Calu3 (cell line): ENCODE measurements around the gene ARPC4. TPM values are rescaled to one million over a fixed set of nuclear protein-coding genes. Genes with fewer than 3 reads are reported as not detected.
A peak's percentile ranks its signal among the peaks of the same experiment; 100 is the strongest.

Source experiments
- BruUV-seq: library from RNA; stranded (reverse); fragments of 400-500 nt; replicated peaks from 2 replicates; lab custom pipeline; 2021; lab: Mats Ljungman, UMichigan
- CTCF ChIA-PET: fragments of 300-600 bp; sonication (Branson Sonifier 250); formaldehyde crosslinking; loops from one replicate; lab custom pipeline; 2022; ENCODE audit warnings: antibody characterized with exemption; lab: Charles Lee
- DNase-seq: peaks from one replicate; pipeline ENCODE4 v3.0.0; 2022
- H3K27ac Mint-ChIP-seq: one replicate; pipeline ENCODE4 v1.8.0; 2022; ENCODE audit warnings: mixed read lengths; ENCODE audit not compliant: unreplicated experiment
- H3K27me3 Mint-ChIP-seq: one replicate; pipeline ENCODE4 v1.8.0; 2022; ENCODE audit warnings: mixed read lengths; ENCODE audit not compliant: unreplicated experiment
- H3K36me3 Mint-ChIP-seq: one replicate; pipeline ENCODE4 v1.8.0; 2022; ENCODE audit warnings: mild to moderate bottlenecking, moderate library complexity, mixed read lengths; ENCODE audit not compliant: insufficient read depth, unreplicated experiment
- H3K4me1 Mint-ChIP-seq: one replicate; pipeline ENCODE4 v1.8.0; 2022; ENCODE audit warnings: mild to moderate bottlenecking, low read depth, mixed read lengths; ENCODE audit not compliant: unreplicated experiment
- H3K4me3 Mint-ChIP-seq: one replicate; pipeline ENCODE4 v1.8.0; 2022; ENCODE audit warnings: mild to moderate bottlenecking, low read depth, moderate library complexity, mixed read lengths; ENCODE audit not compliant: unreplicated experiment
- H3K9me3 Mint-ChIP-seq: one replicate; pipeline ENCODE4 v1.8.0; 2022; ENCODE audit warnings: low read depth, mixed read lengths; ENCODE audit not compliant: unreplicated experiment
- CTCF ChIP-seq: fragments of 200-600 bp; IDR thresholded peaks from one replicate; pipeline ENCODE4 v1.8.0; 2022; ENCODE audit warnings: antibody characterized with exemption; ENCODE audit not compliant: unreplicated experiment
- intact Hi-C: fragments of 100-400 bp; cut with micrococcal nuclease; formaldehyde crosslinking; loops from one replicate; pipeline ENCODE4 v1.10.0; 2022; ENCODE audit not compliant: unreplicated experiment
- total RNA-seq: library from RNA; stranded (reverse); gene quantifications from 2 replicates; pipeline ENCODE4 v1.2.3, GENCODE V29; 2022

ARPC4 gene
- total RNA-seq, 1 experiment from 2014 or later = 141 TPM

GRCh38 chr3:9806688-9807589 lies 14.1 kb downstream of the ARPC4 start:
- BruUV-seq = no TSS peak
- H3K9me3 Mint-ChIP-seq = no peaks in the 10 kb centered on the region
- no peak for TF ChIP-seq CTCF
- intact Hi-C loops = no loop called here
- peaks cover 28% of the 10 kb centered on the region for H3K4me1 Mint-ChIP-seq
- peaks cover 76% of the 10 kb centered on the region for H3K36me3 Mint-ChIP-seq
- peak overlapping the region; percentile 15 for H3K27ac Mint-ChIP-seq
- CTCF ChIA-PET = no interaction called here
- H3K4me3 Mint-ChIP-seq = no peak overlapping the region
- DNase-seq = no peak
- H3K27me3 Mint-ChIP-seq = no peaks in the 10 kb centered on the region

- no peak overlapping the region for H3K4me3 Mint-ChIP-seq
- H3K9me3 Mint-ChIP-seq = no peaks in the 10 kb centered on the region
- H3K27me3 Mint-ChIP-seq = no peaks in the 10 kb centered on the region
- DNase-seq = no peak
- peaks cover 74% of the 10 kb centered on the region for H3K36me3 Mint-ChIP-seq
- BruUV-seq = no TSS peak
- no peak overlapping the region for H3K27ac Mint-ChIP-seq
- CTCF ChIA-PET = interaction anchor here (0.7 kb wide), 1 partner anchor 31 kb away, joined by 3 read pairs; no protein-coding TSS in a partner anchor
- no peak for TF ChIP-seq CTCF
- peaks cover 28% of the 10 kb centered on the region for H3K4me1 Mint-ChIP-seq
- intact Hi-C loops = no loop called here
These were observed 15.1 kb downstream of the ARPC4 start for GRCh38 chr3:9807981-9808344.

- CTCF ChIA-PET = no interaction called here
- intact Hi-C loops = no loop called here
- no TSS peak for BruUV-seq
- DNase-seq = peak; percentile 55
- Mint-ChIP-seq H3K36me3 (peaks cover 68% of the 10 kb centered on the region), H3K9me3 (no peaks in the 10 kb centered on the region), H3K4me3 (no peak overlapping the region), H3K4me1 (peaks cover 28% of the 10 kb centered on the region), H3K27ac (peak overlapping the region; percentile 84), H3K27me3 (no peaks in the 10 kb centered on the region)
- no peak for TF ChIP-seq CTCF
These were observed 15.6 kb downstream of the ARPC4 start for GRCh38 chr3:9808345-9809037.

GRCh38 chr3:9809239-9809614 lies 16.3 kb downstream of the ARPC4 start:
- H3K27me3 Mint-ChIP-seq = no peaks in the 10 kb centered on the region
- no peak for TF ChIP-seq CTCF
- peak; percentile 18 for DNase-seq
- no peaks in the 10 kb centered on the region for H3K9me3 Mint-ChIP-seq
- intact Hi-C loops = no loop called here
- H3K4me3 Mint-ChIP-seq = peak overlapping the region; percentile 62
- BruUV-seq = no TSS peak
- H3K36me3 Mint-ChIP-seq = peaks cover 66% of the 10 kb centered on the region
- H3K27ac Mint-ChIP-seq = peak overlapping the region; percentile 84
- CTCF ChIA-PET = no interaction called here
- peaks cover 28% of the 10 kb centered on the region for H3K4me1 Mint-ChIP-seq
